Upper lobe of left lung (tissue), 4 donors: Measurements from ENCODE around the gene UGGT2.

Experiments
- EP300 ChIP-seq, 4 donors: sonication (generic); formaldehyde crosslinking; IDR thresholded peaks; one replicate each; pipeline ENCODE4 v1.5.1; 2017; ENCODE audit warnings: antibody characterized with exemption in 4 of 4, control low read depth in 2 of 4
- POLR2A ChIP-seq, 4 donors: fragments of 450-650 bp; IDR thresholded peaks; one replicate each; pipeline ENCODE4 v1.5.1; 2016 to 2017; ENCODE audit warnings: antibody characterized with exemption in 4 of 4, mild to moderate bottlenecking in 2 of 4
- POLR2AphosphoS5 ChIP-seq, 2 donors: sonication (generic); formaldehyde crosslinking; IDR thresholded peaks; one replicate each; pipeline ENCODE4 v1.5.1; 2017; ENCODE audit warnings: antibody characterized with exemption in 2 of 2
- TF ChIP-seq, protein P1 (sequence below), 6 experiments: fragments of 450-650 bp in 4 of 6; fragments of 200-600 bp in 2 of 6; sonication (generic) in 2 of 6; IDR thresholded peaks; one replicate each; pipeline ENCODE4 v1.5.1; 2016 to 2019; ENCODE audit warnings: antibody characterized with exemption in 6 of 6

DNA sequence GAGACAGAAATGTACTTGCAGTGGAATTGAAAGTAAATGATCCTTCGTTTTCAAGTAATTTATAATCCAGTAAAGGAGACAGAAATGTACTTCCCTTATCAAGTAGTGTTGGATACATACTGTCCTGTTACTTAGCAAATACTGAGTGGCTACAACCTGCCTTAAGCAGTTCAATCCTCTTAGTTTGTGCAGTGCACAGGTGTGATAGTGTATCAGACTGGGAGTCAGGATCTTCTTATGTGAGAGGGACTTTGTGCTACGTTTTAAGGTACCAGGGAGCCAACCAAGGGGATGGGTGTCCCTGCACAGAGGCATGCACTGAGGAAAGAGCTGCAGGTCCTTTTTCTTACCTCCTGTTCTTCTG is 265.1 kb downstream of the UGGT2 start:
- TF ChIP-seq, protein P1, sequence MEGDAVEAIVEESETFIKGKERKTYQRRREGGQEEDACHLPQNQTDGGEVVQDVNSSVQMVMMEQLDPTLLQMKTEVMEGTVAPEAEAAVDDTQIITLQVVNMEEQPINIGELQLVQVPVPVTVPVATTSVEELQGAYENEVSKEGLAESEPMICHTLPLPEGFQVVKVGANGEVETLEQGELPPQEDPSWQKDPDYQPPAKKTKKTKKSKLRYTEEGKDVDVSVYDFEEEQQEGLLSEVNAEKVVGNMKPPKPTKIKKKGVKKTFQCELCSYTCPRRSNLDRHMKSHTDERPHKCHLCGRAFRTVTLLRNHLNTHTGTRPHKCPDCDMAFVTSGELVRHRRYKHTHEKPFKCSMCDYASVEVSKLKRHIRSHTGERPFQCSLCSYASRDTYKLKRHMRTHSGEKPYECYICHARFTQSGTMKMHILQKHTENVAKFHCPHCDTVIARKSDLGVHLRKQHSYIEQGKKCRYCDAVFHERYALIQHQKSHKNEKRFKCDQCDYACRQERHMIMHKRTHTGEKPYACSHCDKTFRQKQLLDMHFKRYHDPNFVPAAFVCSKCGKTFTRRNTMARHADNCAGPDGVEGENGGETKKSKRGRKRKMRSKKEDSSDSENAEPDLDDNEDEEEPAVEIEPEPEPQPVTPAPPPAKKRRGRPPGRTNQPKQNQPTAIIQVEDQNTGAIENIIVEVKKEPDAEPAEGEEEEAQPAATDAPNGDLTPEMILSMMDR (IDR thresholded peaks at IDR 0.05), result no peak
- TF ChIP-seq POLR2A (IDR thresholded peaks at IDR 0.05) (no peak), EP300 (IDR thresholded peaks at IDR 0.05) (no peak), POLR2AphosphoS5 (IDR thresholded peaks at IDR 0.05) (no peak)
